Mucosa of stomach (tissue), 1 donor: Measurements from ENCODE around the gene WRNIP1.

Experiments
- H3K27me3 ChIP-seq: one replicate; pipeline ENCODE4 v1.7.0; 2013; ENCODE audit warnings: mild to moderate bottlenecking, low read length; ENCODE audit not compliant: control insufficient read depth, insufficient read depth
- H3K36me3 ChIP-seq: one replicate; pipeline ENCODE4 v1.7.0; 2013; ENCODE audit warnings: low read length; ENCODE audit not compliant: control insufficient read depth, insufficient read depth
- H3K4me1 ChIP-seq: one replicate; pipeline ENCODE4 v1.7.0; 2013; ENCODE audit warnings: mild to moderate bottlenecking, low read length; ENCODE audit not compliant: control insufficient read depth, insufficient read depth
- H3K4me3 ChIP-seq: one replicate; pipeline ENCODE4 v1.7.0; 2013; ENCODE audit warnings: low read length
- H3K9ac ChIP-seq: one replicate; pipeline ENCODE4 v1.7.0; 2013; ENCODE audit warnings: mild to moderate bottlenecking, low read length, moderate library complexity
- H3K9me3 ChIP-seq: one replicate; pipeline ENCODE4 v1.7.0; 2013; ENCODE audit warnings: mild to moderate bottlenecking, low read length, moderate library complexity; ENCODE audit not compliant: control insufficient read depth
- donor health status: Pancreatic carcinoma.

WRNIP1 gene

GRCh38 chr6:2765166-2765895 is at the start of gene WRNIP1:
WRNIP1 (plus strand) TSS chr6:2765393; CDS start chr6:2765623, 230 bp downstream.
- Histone ChIP-seq H3K9me3 (no peaks in the 10 kb centered on the region), H3K4me3 (peak within 1 kb of the TSS; percentile 93), H3K27me3 (no peaks in the 10 kb centered on the region), H3K36me3 (no peaks in the 10 kb centered on the region), H3K4me1 (peaks cover 15% of the 10 kb centered on the region), H3K9ac (peak within 1 kb of the TSS; percentile 85)

GRCh38 chr6:2715737-2716136 is 49.5 kb upstream of the WRNIP1 start:
- no peak overlapping the region for H3K4me3 ChIP-seq
- H3K36me3 ChIP-seq: no peaks in the 10 kb centered on the region
- H3K4me1 ChIP-seq: peaks cover 5% of the 10 kb centered on the region
- no peaks in the 10 kb centered on the region for H3K27me3 ChIP-seq
- H3K9ac ChIP-seq: no peak overlapping the region
- H3K9me3 ChIP-seq: no peaks in the 10 kb centered on the region

GRCh38 chr6:2716936-2717700 is 48.1 kb upstream of the WRNIP1 start:
- Histone ChIP-seq H3K4me3 (no peak overlapping the region), H3K9me3 (no peaks in the 10 kb centered on the region), H3K9ac (no peak overlapping the region), H3K36me3 (no peaks in the 10 kb centered on the region), H3K4me1 (peaks cover 5% of the 10 kb centered on the region), H3K27me3 (no peaks in the 10 kb centered on the region)

GRCh38 chr6:2718334-2719092 is 46.7 kb upstream of the WRNIP1 start:
- Histone ChIP-seq H3K27me3 (no peaks in the 10 kb centered on the region), H3K4me3 (no peak overlapping the region), H3K9me3 (no peaks in the 10 kb centered on the region), H3K9ac (no peak overlapping the region), H3K36me3 (no peaks in the 10 kb centered on the region), H3K4me1 (peaks cover 5% of the 10 kb centered on the region)

GRCh38 chr6:2719093-2719455 is 46.1 kb upstream of the WRNIP1 start:
- H3K4me1 ChIP-seq: peaks cover 5% of the 10 kb centered on the region
- H3K4me3 ChIP-seq: no peak overlapping the region
- H3K9me3 ChIP-seq: no peaks in the 10 kb centered on the region
- H3K27me3 ChIP-seq: no peaks in the 10 kb centered on the region
- H3K36me3 ChIP-seq: no peaks in the 10 kb centered on the region
- no peak overlapping the region for H3K9ac ChIP-seq

GRCh38 chr6:2721219-2721618 is 44.0 kb upstream of the WRNIP1 start:
- H3K4me1 ChIP-seq: peaks cover 5% of the 10 kb centered on the region

GRCh38 chr6:2725364-2725988 is 39.7 kb upstream of the WRNIP1 start:
- Histone ChIP-seq H3K4me3 (no peak overlapping the region), H3K4me1 (no peaks in the 10 kb centered on the region), H3K27me3 (no peaks in the 10 kb centered on the region), H3K9me3 (no peaks in the 10 kb centered on the region), H3K9ac (no peak overlapping the region), H3K36me3 (no peaks in the 10 kb centered on the region)

More at GRCh38 chr6:2721219-2721618, 44.0 kb upstream of the WRNIP1 start:
- Histone ChIP-seq H3K4me3 (no peak overlapping the region), H3K36me3 (no peaks in the 10 kb centered on the region), H3K9me3 (no peaks in the 10 kb centered on the region), H3K27me3 (no peaks in the 10 kb centered on the region), H3K9ac (no peak overlapping the region)

GRCh38 chr6:2725999-2726567 is 39.1 kb upstream of the WRNIP1 start:
- no peak overlapping the region for H3K4me3 ChIP-seq
- H3K27me3 ChIP-seq: no peaks in the 10 kb centered on the region
- no peak overlapping the region for H3K9ac ChIP-seq
- no peaks in the 10 kb centered on the region for H3K9me3 ChIP-seq
- H3K36me3 ChIP-seq: no peaks in the 10 kb centered on the region
- no peaks in the 10 kb centered on the region for H3K4me1 ChIP-seq

GRCh38 chr6:2729921-2730320 is 35.3 kb upstream of the WRNIP1 start:
- Histone ChIP-seq H3K4me1 (no peaks in the 10 kb centered on the region), H3K9ac (no peak overlapping the region), H3K4me3 (no peak overlapping the region)

GRCh38 chr6:2730353-2731107 is 34.7 kb upstream of the WRNIP1 start:
- Histone ChIP-seq H3K4me1 (no peaks in the 10 kb centered on the region), H3K9me3 (no peaks in the 10 kb centered on the region), H3K36me3 (no peaks in the 10 kb centered on the region), H3K4me3 (no peak overlapping the region), H3K27me3 (no peaks in the 10 kb centered on the region), H3K9ac (no peak overlapping the region)

More at GRCh38 chr6:2729921-2730320, 35.3 kb upstream of the WRNIP1 start:
- Histone ChIP-seq H3K9me3 (no peaks in the 10 kb centered on the region), H3K36me3 (no peaks in the 10 kb centered on the region), H3K27me3 (no peaks in the 10 kb centered on the region)

- Histone ChIP-seq H3K9me3 (no peaks in the 10 kb centered on the region), H3K27me3 (no peaks in the 10 kb centered on the region), H3K36me3 (no peaks in the 10 kb centered on the region), H3K4me1 (no peaks in the 10 kb centered on the region), H3K4me3 (no peak overlapping the region), H3K9ac (no peak overlapping the region)
Observed at GRCh38 chr6:2731281-2731909, 33.8 kb upstream of the WRNIP1 start.
